ENCODE data around the gene CDC73. TPM values are rescaled to one million over a fixed set of nuclear protein-coding genes. Genes with fewer than 3 reads are reported as not detected.
A peak's percentile ranks its signal among the peaks of the same experiment; 100 is the strongest.

The CDC73 gene
- total RNA-seq, 2 experiments from 2014 or later, result 65.4 to 66.5 TPM

DNA sequence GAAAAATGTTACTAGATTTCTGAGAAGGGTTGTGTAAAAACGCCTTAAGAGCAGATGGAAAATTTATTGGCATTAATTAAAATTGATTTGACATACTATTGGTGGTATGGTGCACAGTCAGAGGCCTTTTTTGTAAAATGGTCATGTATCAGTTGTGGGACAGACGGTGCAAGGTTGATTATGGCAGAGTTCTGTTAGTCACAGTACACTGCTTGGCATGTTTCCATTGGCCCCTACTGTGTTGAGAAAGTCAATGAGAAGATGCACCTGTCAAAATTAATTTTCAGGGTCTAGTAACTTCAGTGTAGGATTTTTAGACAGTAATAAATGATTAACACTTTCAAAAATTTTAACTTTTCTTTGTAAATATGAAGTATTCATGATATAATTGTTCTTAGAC lies 60.2 kb downstream of the CDC73 start:
- Histone ChIP-seq H3K9me3 (ENCODE audit: control insufficient read depth in 1 of 2, insufficient read depth in 1 of 2, low read length in 2 of 2) (no peaks in the 10 kb centered on the region), H3K36me3 (ENCODE audit: insufficient read depth, low read length) (no peaks in the 10 kb centered on the region), H3K27ac (ENCODE audit: low read depth in 1 of 2, low read length in 2 of 2) (no peak overlapping the region), H3K4me1 (ENCODE audit: insufficient read depth, low read length) (peaks cover 2% of the 10 kb centered on the region), H3K27me3 (ENCODE audit: control insufficient read depth in 1 of 2, insufficient read depth in 2 of 2, low read length in 2 of 2) (no peaks in the 10 kb centered on the region), H3K4me3 (ENCODE audit: low read length) (no peak overlapping the region)
- DNase-seq (no peak), ATAC-seq (ENCODE audit: poor library complexity) (no peak)
- Mint-ChIP-seq H3K4me1 (ENCODE audit: low read depth) (peaks cover 76% of the 10 kb centered on the region), H3K27me3 (no peaks in the 10 kb centered on the region), H3K9me3 (no peaks in the 10 kb centered on the region), H3K4me3 (no peak overlapping the region), H3K27ac (no peak overlapping the region), H3K36me3 (ENCODE audit: low read depth) (peaks cover 4% of the 10 kb centered on the region)
- CTCF ChIA-PET, result interaction anchor here (1.0 kb wide), 1 partner anchor 9 kb away, joined by 4 read pairs; no protein-coding TSS in a partner anchor
- POLR2A ChIA-PET, result interaction anchor here (0.6 kb wide), 1 partner anchor 162 kb away, joined by 3 read pairs; no protein-coding TSS in a partner anchor
- TF ChIP-seq, protein P1, sequence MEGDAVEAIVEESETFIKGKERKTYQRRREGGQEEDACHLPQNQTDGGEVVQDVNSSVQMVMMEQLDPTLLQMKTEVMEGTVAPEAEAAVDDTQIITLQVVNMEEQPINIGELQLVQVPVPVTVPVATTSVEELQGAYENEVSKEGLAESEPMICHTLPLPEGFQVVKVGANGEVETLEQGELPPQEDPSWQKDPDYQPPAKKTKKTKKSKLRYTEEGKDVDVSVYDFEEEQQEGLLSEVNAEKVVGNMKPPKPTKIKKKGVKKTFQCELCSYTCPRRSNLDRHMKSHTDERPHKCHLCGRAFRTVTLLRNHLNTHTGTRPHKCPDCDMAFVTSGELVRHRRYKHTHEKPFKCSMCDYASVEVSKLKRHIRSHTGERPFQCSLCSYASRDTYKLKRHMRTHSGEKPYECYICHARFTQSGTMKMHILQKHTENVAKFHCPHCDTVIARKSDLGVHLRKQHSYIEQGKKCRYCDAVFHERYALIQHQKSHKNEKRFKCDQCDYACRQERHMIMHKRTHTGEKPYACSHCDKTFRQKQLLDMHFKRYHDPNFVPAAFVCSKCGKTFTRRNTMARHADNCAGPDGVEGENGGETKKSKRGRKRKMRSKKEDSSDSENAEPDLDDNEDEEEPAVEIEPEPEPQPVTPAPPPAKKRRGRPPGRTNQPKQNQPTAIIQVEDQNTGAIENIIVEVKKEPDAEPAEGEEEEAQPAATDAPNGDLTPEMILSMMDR (IDR thresholded peaks at IDR 0.05), result no peak
- intact Hi-C loops (cut with DNase I, micrococcal nuclease), result loop anchor here in 1 of 2 experiments (2.0 to 10.0 kb wide), 3 partner anchors 863 to 1115 kb away; no protein-coding TSS in a partner anchor

DNA sequence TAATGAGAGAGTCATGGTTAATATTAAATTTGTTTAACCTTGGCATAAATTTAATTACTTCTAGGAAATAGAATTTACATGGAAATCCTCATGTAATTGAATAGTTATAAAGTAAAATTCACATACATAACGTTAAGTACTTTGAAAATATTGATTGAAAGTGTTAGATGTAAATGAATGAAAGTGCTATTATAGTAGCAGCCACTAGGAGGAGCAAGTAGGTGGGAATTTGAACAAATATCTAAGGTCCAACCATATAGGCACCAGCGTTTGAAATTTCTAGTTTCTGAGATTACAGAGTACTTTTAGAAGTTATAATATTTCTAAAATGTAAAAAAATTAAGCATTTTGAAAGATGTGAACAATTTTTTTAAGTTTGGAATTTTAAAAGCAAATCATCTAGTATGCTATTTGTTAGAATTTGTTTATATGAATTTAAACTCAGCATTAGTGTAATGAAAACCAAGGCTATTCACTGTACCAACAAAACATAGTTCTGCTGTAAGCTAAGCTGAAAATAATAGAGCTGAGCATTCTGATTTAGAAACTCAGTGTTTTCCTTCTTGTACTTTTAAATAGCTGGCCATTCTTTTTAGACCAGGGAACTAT lies 61.3 kb downstream of the CDC73 start:
- Histone ChIP-seq H3K9me3 (ENCODE audit: control insufficient read depth in 1 of 2, insufficient read depth in 1 of 2, low read length in 2 of 2) (no peaks in the 10 kb centered on the region), H3K27me3 (ENCODE audit: control insufficient read depth in 1 of 2, insufficient read depth in 2 of 2, low read length in 2 of 2) (no peaks in the 10 kb centered on the region), H3K4me3 (ENCODE audit: low read length) (peak overlapping the region; percentile 43), H3K36me3 (ENCODE audit: insufficient read depth, low read length) (no peaks in the 10 kb centered on the region), H3K4me1 (ENCODE audit: insufficient read depth, low read length) (peaks cover 2% of the 10 kb centered on the region), H3K27ac (ENCODE audit: low read depth in 1 of 2, low read length in 2 of 2) (no peak overlapping the region)
- Mint-ChIP-seq H3K4me1 (ENCODE audit: low read depth) (peaks cover 83% of the 10 kb centered on the region), H3K9me3 (no peaks in the 10 kb centered on the region), H3K27ac (peak overlapping the region; percentile 58), H3K36me3 (ENCODE audit: low read depth) (no peaks in the 10 kb centered on the region), H3K27me3 (no peaks in the 10 kb centered on the region), H3K4me3 (peak overlapping the region; percentile 64)
- ChIA-PET CTCF (interaction anchor here (1.1 kb wide), 1 partner anchor 234 kb away, joined by 3 read pairs; no protein-coding TSS in a partner anchor), POLR2A (interaction anchor here (0.8 to 1.1 kb wide), 2 partner anchors 275 to 1106 kb away, joined by 3 to 6 read pairs; no protein-coding TSS in a partner anchor)
- intact Hi-C loops (cut with DNase I, micrococcal nuclease), result loop anchor here (1.0 to 10.0 kb wide), 4 partner anchors 862 to 1114 kb away; no protein-coding TSS in a partner anchor
- TF ChIP-seq, protein P1 (IDR thresholded peaks at IDR 0.05), result peak; percentile 97
- peak; percentile 71 for ATAC-seq (ENCODE audit: poor library complexity)
- DNase-seq, result peak in 4 of 14 experiments; percentile 29 to 77 (median 72)

DNA sequence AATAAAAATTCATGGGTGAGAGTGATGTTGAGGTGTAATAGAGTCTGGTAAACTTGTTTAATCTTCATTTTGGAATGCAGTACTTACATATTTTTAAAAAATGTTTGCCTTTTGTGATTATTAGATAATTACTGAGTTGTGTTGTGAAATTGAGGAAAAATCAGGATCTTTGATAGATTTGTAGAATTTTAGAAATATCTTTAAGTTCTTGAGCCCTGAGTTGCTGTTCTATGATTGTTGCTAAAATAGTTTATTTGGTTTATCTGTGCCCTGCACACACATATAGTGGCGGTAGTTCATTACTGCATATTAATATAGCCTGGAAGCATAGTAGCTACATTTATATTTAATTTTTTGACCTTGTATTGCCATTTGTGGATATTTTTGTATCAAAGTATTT lies 62.9 kb downstream of the CDC73 start:
- POLR2A ChIA-PET, result interaction anchor here (1.1 to 2.6 kb wide), 4 partner anchors 62 to 1105 kb away, joined by 4 to 6 read pairs (median 5); no protein-coding TSS in a partner anchor
- TF ChIP-seq, protein P1 (IDR thresholded peaks at IDR 0.05), result no peak
- no peak overlapping the region for H3K27ac ChIP-seq (ENCODE audit: low read depth in 1 of 2, low read length in 2 of 2)
- CTCF ChIA-PET, result interaction anchor here (1.2 to 1.8 kb wide), 2 partner anchors 63 to 1110 kb away, joined by 3 to 5 read pairs; partner anchors contain the start of gene CDC73
- peak overlapping the region; percentile 43 for H3K4me3 ChIP-seq (ENCODE audit: low read length)
- Mint-ChIP-seq H3K27me3 (no peaks in the 10 kb centered on the region), H3K36me3 (ENCODE audit: low read depth) (peaks cover 3% of the 10 kb centered on the region), H3K27ac (peak overlapping the region; percentile 47), H3K9me3 (no peaks in the 10 kb centered on the region), H3K4me1 (ENCODE audit: low read depth) (peaks cover 86% of the 10 kb centered on the region), H3K4me3 (peak overlapping the region; percentile 54)
- no peaks in the 10 kb centered on the region for H3K36me3 ChIP-seq (ENCODE audit: insufficient read depth, low read length)
- H3K9me3 ChIP-seq (ENCODE audit: control insufficient read depth in 1 of 2, insufficient read depth in 1 of 2, low read length in 2 of 2), result no peaks in the 10 kb centered on the region
- H3K4me1 ChIP-seq (ENCODE audit: insufficient read depth, low read length), result peaks cover 7% of the 10 kb centered on the region
- no peaks in the 10 kb centered on the region for H3K27me3 ChIP-seq (ENCODE audit: control insufficient read depth in 1 of 2, insufficient read depth in 2 of 2, low read length in 2 of 2)
- intact Hi-C loops (cut with DNase I, micrococcal nuclease), result loop anchor here in 1 of 2 experiments (5.0 to 10.0 kb wide), 3 partner anchors 223 to 980 kb away; no protein-coding TSS in a partner anchor
- DNase-seq (no peak), ATAC-seq (ENCODE audit: poor library complexity) (no peak)
